CD4-positive, CD25-positive, alpha-beta regulatory T cell (primary cell): ENCODE results near the gene DYNC2LI1. TPM values are rescaled to one million over a fixed set of nuclear protein-coding genes. Genes with fewer than 3 reads are reported as not detected.

ENCODE experiments used
- ATAC-seq, 2 donors: fragments of 150-1000 bp; cut with Tn5 transposase; one replicate each; pipeline ENCODE4 v1.10.0; 2021; ENCODE audit warnings: low read depth in 2 of 2, moderate number of reproducible peaks in 2 of 2, moderate library complexity in 1 of 2
- DNase-seq, 3 donors: peaks; one replicate each; pipeline versions ENCODE4 v3.0.0 to v3.0.0-alpha.2; 2012 to 2022; ENCODE audit warnings: mixed read lengths in 1 of 3
- H3K27ac ChIP-seq: one replicate; pipeline ENCODE4 v1.7.0; 2013; ENCODE audit warnings: mild to moderate bottlenecking, low read length; ENCODE audit not compliant: insufficient read depth, poor library complexity, severe bottlenecking
- H3K27me3 ChIP-seq: one replicate; pipeline ENCODE4 v1.7.0; 2013; ENCODE audit warnings: low read length; ENCODE audit not compliant: control insufficient read depth, insufficient read depth
- H3K36me3 ChIP-seq: one replicate; pipeline ENCODE4 v1.7.0; 2013; ENCODE audit warnings: mild to moderate bottlenecking, low read length, moderate library complexity; ENCODE audit not compliant: control insufficient read depth, insufficient read depth
- H3K4me1 ChIP-seq: 2 replicates; pipeline ENCODE4 v1.7.0; 2013; ENCODE audit warnings: mild to moderate bottlenecking, low read length; ENCODE audit not compliant: insufficient read depth, control insufficient read depth, poor library complexity, severe bottlenecking
- H3K4me3 ChIP-seq: one replicate; pipeline ENCODE4 v1.7.0; 2013; ENCODE audit warnings: low read depth, mild to moderate bottlenecking, low read length, moderate library complexity
- H3K9me3 ChIP-seq, 2 experiments: 1 replicate in 1 of 2; 2 replicates in 1 of 2; pipeline ENCODE4 v1.7.0; 2013; ENCODE audit warnings: low read length in 2 of 2, mild to moderate bottlenecking in 1 of 2, moderate library complexity in 1 of 2; ENCODE audit not compliant: control insufficient read depth in 2 of 2
- H3K27ac Mint-ChIP-seq, 3 donors: one replicate each; pipeline ENCODE4 v1.8.0; 2020 to 2022; ENCODE audit warnings: mild to moderate bottlenecking in 3 of 3, mixed read lengths in 3 of 3, moderate library complexity in 2 of 3
- H3K27me3 Mint-ChIP-seq: one replicate; pipeline ENCODE4 v1.8.0; 2022; ENCODE audit warnings: mild to moderate bottlenecking, mixed read lengths
- H3K36me3 Mint-ChIP-seq: one replicate; pipeline ENCODE4 v1.8.0; 2020; ENCODE audit warnings: mixed read lengths
- H3K4me1 Mint-ChIP-seq, 4 donors: one replicate each; pipeline ENCODE4 v1.8.0; 2020 to 2022; ENCODE audit warnings: mixed read lengths in 4 of 4, mild to moderate bottlenecking in 1 of 4
- H3K4me3 Mint-ChIP-seq, 4 donors: one replicate each; pipeline ENCODE4 v1.8.0; 2020 to 2022; ENCODE audit warnings: mild to moderate bottlenecking in 4 of 4, mixed read lengths in 4 of 4, moderate library complexity in 3 of 4
- H3K9me3 Mint-ChIP-seq, 7 donors: one replicate each; pipeline ENCODE4 v1.8.0; 2020 to 2022; ENCODE audit warnings: mixed read lengths in 7 of 7, mild to moderate bottlenecking in 3 of 7, moderate library complexity in 2 of 7
- polyA plus RNA-seq, 4 donors: library from polyadenylated mRNA; unstranded; fragments of 300-500 nt; fragmentation: Illumina TruSeq; gene quantifications; one replicate each; pipeline ENCODE4 v1.2.3, GENCODE V29; 2021
- total RNA-seq: library from RNA; stranded (reverse); gene quantifications from one replicate; pipeline ENCODE4 v1.2.3, GENCODE V29; 2022

The DYNC2LI1 gene
- total and polyA plus RNA-seq, 5 donors from 2014 or later = 2.1 to 5.8 (median 3.1) TPM

GRCh38 chr2:43791035-43791765 is 17.4 kb downstream of the DYNC2LI1 start:
- H3K9me3 Mint-ChIP-seq = peaks cover 0 to 2% (median 0%) of the 10 kb centered on the region in 7 donors
- peaks cover 5% of the 10 kb centered on the region for H3K27me3 Mint-ChIP-seq
- ATAC-seq = no peak
- DNase-seq = no peak
- H3K27ac Mint-ChIP-seq = no peak overlapping the region
- no peaks in the 10 kb centered on the region for H3K4me1 Mint-ChIP-seq
- Histone ChIP-seq H3K4me1 (no peaks in the 10 kb centered on the region), H3K9me3 (no peaks in the 10 kb centered on the region), H3K36me3 (no peaks in the 10 kb centered on the region), H3K27ac (no peak overlapping the region), H3K4me3 (no peak overlapping the region), H3K27me3 (no peaks in the 10 kb centered on the region)
- H3K36me3 Mint-ChIP-seq = peaks cover 3% of the 10 kb centered on the region
- no peak overlapping the region for H3K4me3 Mint-ChIP-seq

- Mint-ChIP-seq H3K4me1 (no peaks in the 10 kb centered on the region), H3K9me3 (peaks cover 0 to 2% (median 0%) of the 10 kb centered on the region in 7 donors), H3K27me3 (peaks cover 5% of the 10 kb centered on the region), H3K4me3 (no peak overlapping the region), H3K27ac (no peak overlapping the region), H3K36me3 (peaks cover 3% of the 10 kb centered on the region)
- Histone ChIP-seq H3K4me3 (no peak overlapping the region), H3K36me3 (no peaks in the 10 kb centered on the region), H3K27ac (no peak overlapping the region), H3K27me3 (no peaks in the 10 kb centered on the region), H3K9me3 (no peaks in the 10 kb centered on the region), H3K4me1 (no peaks in the 10 kb centered on the region)
- DNase-seq (no peak), ATAC-seq (no peak)
Measured at GRCh38 chr2:43792653-43793052, 18.8 kb downstream of the DYNC2LI1 start.

- Histone ChIP-seq H3K27me3 (no peaks in the 10 kb centered on the region), H3K4me3 (no peak overlapping the region), H3K36me3 (no peaks in the 10 kb centered on the region), H3K27ac (no peak overlapping the region), H3K4me1 (no peaks in the 10 kb centered on the region), H3K9me3 (no peaks in the 10 kb centered on the region)
- ATAC-seq (no peak), DNase-seq (no peak)
- H3K4me3 Mint-ChIP-seq = no peak overlapping the region
- H3K27me3 Mint-ChIP-seq = peaks cover 5% of the 10 kb centered on the region
- H3K4me1 Mint-ChIP-seq = no peaks in the 10 kb centered on the region
- no peak overlapping the region for H3K27ac Mint-ChIP-seq
- no peaks in the 10 kb centered on the region for H3K36me3 Mint-ChIP-seq
- H3K9me3 Mint-ChIP-seq = peaks cover 0 to 2% (median 0%) of the 10 kb centered on the region in 7 donors
Measured at GRCh38 chr2:43794956-43795355, 21.1 kb downstream of the DYNC2LI1 start.

GRCh38 chr2:43796206-43796605 is 22.4 kb downstream of the DYNC2LI1 start:
- DNase-seq = no peak
- H3K36me3 ChIP-seq = no peaks in the 10 kb centered on the region
- Mint-ChIP-seq H3K9me3 (peaks cover 0 to 2% (median 0%) of the 10 kb centered on the region in 7 donors), H3K27ac (no peak overlapping the region), H3K4me3 (no peak overlapping the region), H3K27me3 (peaks cover 5% of the 10 kb centered on the region), H3K4me1 (no peaks in the 10 kb centered on the region), H3K36me3 (no peaks in the 10 kb centered on the region)
- ATAC-seq = no peak
- no peak overlapping the region for H3K4me3 ChIP-seq
- no peak overlapping the region for H3K27ac ChIP-seq
- H3K27me3 ChIP-seq = no peaks in the 10 kb centered on the region
- H3K4me1 ChIP-seq = no peaks in the 10 kb centered on the region
- H3K9me3 ChIP-seq = no peaks in the 10 kb centered on the region

- no peak overlapping the region for H3K4me3 ChIP-seq
- H3K36me3 Mint-ChIP-seq = peaks cover 5% of the 10 kb centered on the region
- H3K9me3 ChIP-seq = no peaks in the 10 kb centered on the region
- no peak for ATAC-seq
- H3K27ac Mint-ChIP-seq = no peak overlapping the region
- H3K4me1 Mint-ChIP-seq = no peaks in the 10 kb centered on the region
- no peaks in the 10 kb centered on the region for H3K36me3 ChIP-seq
- H3K27ac ChIP-seq = no peak overlapping the region
- DNase-seq = no peak
- no peak overlapping the region for H3K4me3 Mint-ChIP-seq
- peaks cover 5% of the 10 kb centered on the region for H3K27me3 Mint-ChIP-seq
- no peaks in the 10 kb centered on the region for H3K27me3 ChIP-seq
- H3K4me1 ChIP-seq = no peaks in the 10 kb centered on the region
- peaks cover 0 to 2% (median 0%) of the 10 kb centered on the region in 7 donors for H3K9me3 Mint-ChIP-seq
Measured at GRCh38 chr2:43798300-43798699, 24.5 kb downstream of the DYNC2LI1 start.

- Histone ChIP-seq H3K4me3 (no peak overlapping the region), H3K27me3 (no peaks in the 10 kb centered on the region), H3K9me3 (no peaks in the 10 kb centered on the region), H3K4me1 (no peaks in the 10 kb centered on the region), H3K27ac (no peak overlapping the region), H3K36me3 (no peaks in the 10 kb centered on the region)
- Mint-ChIP-seq H3K4me1 (no peaks in the 10 kb centered on the region), H3K4me3 (no peak overlapping the region), H3K27ac (no peak overlapping the region), H3K9me3 (peaks cover 0 to 1% (median 0%) of the 10 kb centered on the region in 7 donors), H3K27me3 (no peaks in the 10 kb centered on the region), H3K36me3 (peaks cover 12% of the 10 kb centered on the region)
- DNase-seq = no peak
- ATAC-seq = no peak
Measured at GRCh38 chr2:43800894-43801293, 27.1 kb downstream of the DYNC2LI1 start.

GRCh38 chr2:43802135-43802534 is 28.3 kb downstream of the DYNC2LI1 start:
- no peak for DNase-seq

GRCh38 chr2:43803113-43803512 is 29.3 kb downstream of the DYNC2LI1 start:
- no peaks in the 10 kb centered on the region for H3K4me1 ChIP-seq
- no peaks in the 10 kb centered on the region for H3K9me3 ChIP-seq
- H3K27me3 ChIP-seq = no peaks in the 10 kb centered on the region
- no peaks in the 10 kb centered on the region for H3K27me3 Mint-ChIP-seq
- DNase-seq = no peak
- no peaks in the 10 kb centered on the region for H3K4me1 Mint-ChIP-seq
- H3K4me3 ChIP-seq = no peak overlapping the region
- H3K36me3 Mint-ChIP-seq = peaks cover 17% of the 10 kb centered on the region
- H3K36me3 ChIP-seq = no peaks in the 10 kb centered on the region
- H3K9me3 Mint-ChIP-seq = no peaks in the 10 kb centered on the region
- ATAC-seq = no peak
- H3K4me3 Mint-ChIP-seq = no peak overlapping the region
- no peak overlapping the region for H3K27ac ChIP-seq
- H3K27ac Mint-ChIP-seq = no peak overlapping the region

More at GRCh38 chr2:43802135-43802534, 28.3 kb downstream of the DYNC2LI1 start:
- no peak for ATAC-seq
- Histone ChIP-seq H3K4me1 (no peaks in the 10 kb centered on the region), H3K4me3 (no peak overlapping the region), H3K36me3 (no peaks in the 10 kb centered on the region), H3K27ac (no peak overlapping the region), H3K9me3 (no peaks in the 10 kb centered on the region), H3K27me3 (no peaks in the 10 kb centered on the region)
- Mint-ChIP-seq H3K4me1 (no peaks in the 10 kb centered on the region), H3K27ac (no peak overlapping the region), H3K9me3 (no peaks in the 10 kb centered on the region), H3K27me3 (no peaks in the 10 kb centered on the region), H3K4me3 (no peak overlapping the region), H3K36me3 (peaks cover 17% of the 10 kb centered on the region)
